Fibroblast of villous mesenchyme (primary cell): ENCODE results near the gene CD46. TPM values are rescaled to one million over a fixed set of nuclear protein-coding genes. Genes with fewer than 3 reads are reported as not detected.

ENCODE experiments used
- DNase-seq: peaks from one replicate; pipeline ENCODE4 v3.0.0-alpha.2; 2010; ENCODE audit warnings: low read depth
- H3K4me3 ChIP-seq: 2 replicates; pipeline ENCODE4 v1.5.1; 2011; ENCODE audit warnings: low read depth, mild to moderate bottlenecking, low read length
- CTCF ChIP-seq: IDR thresholded peaks from 2 replicates; pipeline ENCODE4 v1.5.1; 2012; ENCODE audit warnings: low read depth, mild to moderate bottlenecking, low read length; ENCODE audit not compliant: insufficient read depth
- total RNA-seq: library from RNA; depleted of rRNA; stranded (reverse); fragments of >200 nt; gene quantifications from 2 replicates; pipeline ENCODE4 v1.2.3, GENCODE V29; 2012

CD46 gene
- total RNA-seq, 1 donor: 153 TPM

DNA sequence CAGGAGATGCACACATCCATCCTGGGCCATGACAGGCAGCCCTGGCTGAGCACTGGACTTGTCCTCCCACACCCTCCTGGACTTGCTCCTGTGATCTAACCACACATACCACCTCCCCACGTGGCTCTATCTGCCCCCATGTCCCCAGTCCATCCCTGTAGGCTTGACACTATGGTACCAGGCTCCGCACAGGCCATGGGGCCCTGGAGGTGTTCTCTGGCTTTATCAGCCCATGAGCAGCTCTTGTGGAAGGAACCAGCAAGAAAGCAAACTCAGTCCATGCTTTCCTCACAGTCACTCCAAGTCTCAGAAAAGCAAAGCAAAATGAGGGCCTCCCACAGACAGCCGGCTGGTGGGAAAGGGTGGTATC lies 61.6 kb downstream of the CD46 start:
- H3K4me3 ChIP-seq: no peak overlapping the region
- TF ChIP-seq CTCF: no peak
- DNase-seq: no peak

DNA sequence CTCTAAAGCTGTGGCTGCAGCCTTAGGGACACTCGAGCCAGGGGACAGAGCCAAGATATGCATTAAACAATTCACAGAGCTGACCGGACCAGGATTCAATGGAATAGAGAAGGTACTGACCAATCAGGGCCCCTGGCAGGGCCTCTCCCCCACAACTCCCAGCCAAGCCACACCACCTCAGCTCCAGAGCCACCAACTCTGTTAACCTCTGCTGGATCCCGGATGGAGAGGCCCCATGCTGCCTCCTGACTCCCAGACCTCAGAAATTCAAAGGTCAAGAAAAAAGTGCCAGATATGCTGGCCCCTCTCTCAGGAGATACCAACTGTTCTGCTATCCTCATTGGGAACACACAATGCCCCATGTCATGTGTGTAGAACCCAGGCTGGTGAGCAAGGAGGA lies 62.1 kb downstream of the CD46 start:
- H3K4me3 ChIP-seq: no peak overlapping the region
- TF ChIP-seq CTCF: no peak
- DNase-seq: no peak

GRCh38 chr1:207814469-207814868 lies 62.6 kb downstream of the CD46 start:
- no peak for TF ChIP-seq CTCF
- DNase-seq: no peak
- H3K4me3 ChIP-seq: no peak overlapping the region

GRCh38 chr1:207815466-207815865 lies 63.6 kb downstream of the CD46 start:
- no peak for DNase-seq
- H3K4me3 ChIP-seq: no peak overlapping the region
- no peak for TF ChIP-seq CTCF

- peak; percentile 30 for DNase-seq
- no peak overlapping the region for H3K4me3 ChIP-seq
- TF ChIP-seq CTCF: no peak
Measured at GRCh38 chr1:207815913-207816291, 64.0 kb downstream of the CD46 start.

DNA sequence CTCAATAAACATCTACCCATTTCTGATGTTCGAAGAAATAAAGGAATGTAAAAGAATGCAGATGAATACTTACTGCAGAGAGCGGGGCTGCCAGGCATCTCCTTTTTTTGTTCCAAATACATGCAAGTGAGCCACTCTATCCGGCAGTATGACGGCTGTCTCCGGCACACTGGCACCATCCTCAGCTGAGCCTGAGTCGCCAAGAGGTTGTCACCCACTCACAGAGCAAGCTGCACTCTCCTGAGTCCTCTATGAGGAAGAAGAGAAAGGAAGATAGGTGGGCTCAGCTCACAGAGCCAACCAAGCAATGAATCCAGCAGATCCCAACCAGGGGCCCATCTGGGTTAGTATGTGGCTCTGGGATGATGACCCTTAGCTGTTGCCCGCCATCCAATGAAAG lies 65.3 kb downstream of the CD46 start:
- H3K4me3 ChIP-seq: no peak overlapping the region
- DNase-seq: no peak
- no peak for TF ChIP-seq CTCF
